Naive thymus-derived CD8-positive, alpha-beta T cell (primary cell): ENCODE data around the gene CTSH. TPM values are rescaled to one million over a fixed set of nuclear protein-coding genes. Genes with fewer than 3 reads are reported as not detected.

Experiments used
- ATAC-seq, 2 donors: fragments of 150-1000 bp; cut with Tn5 transposase in 1 of 2; sonication (Bioruptor Pico), chemical (Tn5 transposase) in 1 of 2; 1 replicate in 1 of 2; 2 replicates in 1 of 2; pipeline ENCODE4 v1.10.0; 2021; ENCODE audit warnings: mild to moderate bottlenecking in 2 of 2, moderate library complexity in 2 of 2
- POLR2A ChIA-PET: fragments of 350-600 bp; sonication (Branson Sonifier 250); formaldehyde crosslinking; loops from one replicate; lab custom pipeline; 2021; ENCODE audit warnings: antibody characterized with exemption; lab: Charles Lee
- DNase-seq, 10 donors: peaks; one replicate each; pipeline versions ENCODE4 v3.0.0 to v3.0.0-alpha.2; 2020 to 2022
- H3K27ac Mint-ChIP-seq, 10 donors: one replicate each; pipeline ENCODE4 v1.8.0; 2020 to 2022; ENCODE audit warnings: mild to moderate bottlenecking in 10 of 10, mixed read lengths in 10 of 10, moderate library complexity in 4 of 10, inconsistent platforms in 1 of 10
- H3K27me3 Mint-ChIP-seq, 5 donors: one replicate each; pipeline ENCODE4 v1.8.0; 2021 to 2022; ENCODE audit warnings: mixed read lengths in 5 of 5
- H3K36me3 Mint-ChIP-seq, 3 donors: one replicate each; pipeline ENCODE4 v1.8.0; 2020 to 2022; ENCODE audit warnings: mixed read lengths in 3 of 3, mild to moderate bottlenecking in 2 of 3, inconsistent platforms in 1 of 3
- H3K4me1 Mint-ChIP-seq, 4 donors: one replicate each; pipeline ENCODE4 v1.8.0; 2021 to 2022; ENCODE audit warnings: mixed read lengths in 4 of 4
- H3K4me3 Mint-ChIP-seq, 10 donors: one replicate each; pipeline ENCODE4 v1.8.0; 2020 to 2022; ENCODE audit warnings: mild to moderate bottlenecking in 10 of 10, mixed read lengths in 10 of 10, moderate library complexity in 6 of 10, inconsistent platforms in 1 of 10
- H3K9me3 Mint-ChIP-seq, 9 donors: one replicate each; pipeline ENCODE4 v1.8.0; 2020 to 2022; ENCODE audit warnings: mixed read lengths in 9 of 9, mild to moderate bottlenecking in 3 of 9, inconsistent platforms in 1 of 9, moderate library complexity in 1 of 9
- polyA plus RNA-seq, 3 donors: library from polyadenylated mRNA; unstranded; fragments of 300-500 nt; fragmentation: Illumina TruSeq; gene quantifications; one replicate each; pipeline ENCODE4 v1.2.3, GENCODE V29; 2021
- total RNA-seq, 8 experiments: library from RNA in 2 of 8; stranded (reverse) in 2 of 8; gene quantifications; one replicate each; pipeline ENCODE4 v1.2.3 and lab custom pipeline; 2021 to 2026

The CTSH gene
- total and polyA plus RNA-seq, 5 experiments from 2014 or later: 3.6 to 7.9 (median 5.8) TPM

GRCh38 chr15:78984041-78984440 is 39.2 kb upstream of the CTSH start:
- no peaks in the 10 kb centered on the region for H3K36me3 Mint-ChIP-seq
- POLR2A ChIA-PET: no interaction called here
- H3K27ac Mint-ChIP-seq: no peak overlapping the region
- H3K4me1 Mint-ChIP-seq: peaks cover 0 to 4% (median 0%) of the 10 kb centered on the region in 4 donors
- DNase-seq: peak in 1 of 10 donors; percentile 18
- H3K4me3 Mint-ChIP-seq: no peak overlapping the region
- no peaks in the 10 kb centered on the region for H3K9me3 Mint-ChIP-seq
- no peak for ATAC-seq
- H3K27me3 Mint-ChIP-seq: peaks cover 0 to 13% (median 3%) of the 10 kb centered on the region in 5 donors

DNA sequence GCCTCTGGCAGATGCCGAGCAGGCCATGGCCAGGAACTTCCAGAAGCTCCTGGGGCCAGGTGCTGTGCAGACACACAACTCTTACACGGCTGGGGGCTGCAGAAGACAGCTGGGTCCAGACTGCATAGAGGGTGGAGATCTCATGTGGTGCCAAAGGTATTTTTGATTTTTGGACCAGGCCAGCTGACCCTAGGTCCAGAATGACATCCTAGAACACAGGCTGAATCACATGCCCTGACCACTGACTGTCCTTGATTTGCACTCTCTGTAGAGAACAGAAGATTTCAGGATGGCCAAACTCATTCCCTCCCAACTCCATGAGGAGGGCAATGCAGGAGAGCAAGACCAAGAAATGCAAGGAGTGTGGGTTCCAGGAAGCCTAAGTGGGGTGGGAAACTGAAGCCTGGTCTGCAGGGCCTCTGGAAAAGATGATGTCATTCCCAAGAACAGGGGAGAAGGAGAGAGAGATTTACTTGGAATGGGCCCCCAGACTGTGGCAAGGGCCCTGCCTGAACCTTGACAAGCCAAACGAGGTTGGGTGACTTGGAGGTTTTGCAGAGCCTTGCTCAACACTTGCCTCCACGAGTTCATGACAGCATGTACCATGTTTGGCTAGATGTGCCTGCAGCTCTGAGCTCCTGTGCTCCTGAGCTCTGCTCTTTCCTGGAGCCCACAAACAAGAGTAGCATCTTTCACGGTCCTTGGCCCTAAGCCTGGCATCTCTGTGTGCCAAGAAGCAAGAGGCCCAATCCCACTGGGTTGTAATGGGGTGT is 38.5 kb upstream of the CTSH start:
- no peak overlapping the region for H3K4me3 Mint-ChIP-seq
- H3K27me3 Mint-ChIP-seq: peaks cover 0 to 19% (median 3%) of the 10 kb centered on the region in 5 donors
- H3K9me3 Mint-ChIP-seq: no peaks in the 10 kb centered on the region
- POLR2A ChIA-PET: no interaction called here
- no peaks in the 10 kb centered on the region for H3K36me3 Mint-ChIP-seq
- no peak overlapping the region for H3K27ac Mint-ChIP-seq
- peak in 1 of 10 donors; percentile 40 for DNase-seq
- ATAC-seq: no peak
- peaks cover 0 to 1% (median 0%) of the 10 kb centered on the region in 4 donors for H3K4me1 Mint-ChIP-seq

- DNase-seq (no peak), ATAC-seq (no peak)
- Mint-ChIP-seq H3K4me3 (no peak overlapping the region), H3K27ac (no peak overlapping the region), H3K4me1 (peaks cover 0 to 1% (median 0%) of the 10 kb centered on the region in 4 donors), H3K27me3 (peaks cover 0 to 19% (median 3%) of the 10 kb centered on the region in 5 donors), H3K36me3 (no peaks in the 10 kb centered on the region), H3K9me3 (no peaks in the 10 kb centered on the region)
- POLR2A ChIA-PET: no interaction called here
Measured at GRCh38 chr15:78982736-78983135, 37.9 kb upstream of the CTSH start.

GRCh38 chr15:78981532-78982313 is 36.9 kb upstream of the CTSH start:
- Mint-ChIP-seq H3K27me3 (peaks cover 0 to 19% (median 3%) of the 10 kb centered on the region in 5 donors), H3K9me3 (no peaks in the 10 kb centered on the region), H3K4me3 (no peak overlapping the region), H3K4me1 (peaks cover 0 to 10% (median 0%) of the 10 kb centered on the region in 4 donors), H3K27ac (no peak overlapping the region), H3K36me3 (no peaks in the 10 kb centered on the region)
- DNase-seq (peak in 1 of 10 donors; percentile 15), ATAC-seq (no peak)
- POLR2A ChIA-PET: no interaction called here

DNA sequence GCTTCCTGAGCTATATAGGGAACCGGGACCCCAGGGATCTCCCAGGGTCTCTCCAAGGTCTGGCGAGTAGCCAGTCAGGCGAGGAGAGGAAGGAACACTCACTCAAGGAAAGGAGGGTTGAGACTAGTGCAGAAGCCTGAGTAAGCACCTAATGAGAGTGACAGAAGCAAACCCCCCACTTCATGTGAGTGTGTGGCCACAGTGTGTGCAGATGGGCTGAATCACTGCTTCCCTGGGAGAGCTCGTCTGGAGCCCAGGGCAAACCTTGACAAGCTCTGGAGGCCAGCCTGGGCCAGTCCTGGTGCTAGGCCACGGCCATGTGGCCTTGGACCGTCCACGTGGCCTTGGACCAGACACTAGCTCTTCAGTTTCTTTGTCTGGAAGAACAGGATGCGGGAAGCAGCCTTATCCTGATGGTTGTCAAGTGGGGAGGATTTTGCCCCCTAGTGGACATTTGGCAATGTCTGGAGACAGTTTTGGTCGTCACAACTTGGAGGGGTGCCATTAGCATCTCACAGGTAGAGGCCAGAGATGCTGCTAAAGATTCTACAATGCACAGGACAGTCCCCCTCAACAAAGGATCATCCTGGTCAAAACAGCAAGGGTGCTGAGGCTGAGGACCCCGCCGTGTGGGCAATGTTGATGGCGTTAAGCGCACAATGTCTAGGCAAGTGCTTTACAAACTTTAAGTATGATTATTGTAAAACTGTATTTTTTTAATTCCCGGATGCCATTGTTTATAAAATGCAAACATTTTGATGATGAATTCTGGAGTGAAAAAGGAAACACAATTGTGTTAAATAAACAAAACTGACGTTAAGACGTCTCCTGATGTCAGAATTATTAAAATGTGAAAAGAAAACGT is 34.8 kb upstream of the CTSH start:
- Mint-ChIP-seq H3K36me3 (no peaks in the 10 kb centered on the region), H3K27me3 (peaks cover 0 to 19% (median 3%) of the 10 kb centered on the region in 5 donors), H3K4me3 (no peak overlapping the region), H3K27ac (no peak overlapping the region), H3K4me1 (peaks cover 0 to 10% (median 0%) of the 10 kb centered on the region in 4 donors), H3K9me3 (no peaks in the 10 kb centered on the region)
- ATAC-seq: no peak
- POLR2A ChIA-PET: interaction anchor here (0.6 to 1.0 kb wide), 2 partner anchors 39 to 106 kb away, joined by 4 to 6 read pairs; no protein-coding TSS in a partner anchor
- peak in 5 of 10 donors; percentile 7 to 40 (median 30) for DNase-seq

DNA sequence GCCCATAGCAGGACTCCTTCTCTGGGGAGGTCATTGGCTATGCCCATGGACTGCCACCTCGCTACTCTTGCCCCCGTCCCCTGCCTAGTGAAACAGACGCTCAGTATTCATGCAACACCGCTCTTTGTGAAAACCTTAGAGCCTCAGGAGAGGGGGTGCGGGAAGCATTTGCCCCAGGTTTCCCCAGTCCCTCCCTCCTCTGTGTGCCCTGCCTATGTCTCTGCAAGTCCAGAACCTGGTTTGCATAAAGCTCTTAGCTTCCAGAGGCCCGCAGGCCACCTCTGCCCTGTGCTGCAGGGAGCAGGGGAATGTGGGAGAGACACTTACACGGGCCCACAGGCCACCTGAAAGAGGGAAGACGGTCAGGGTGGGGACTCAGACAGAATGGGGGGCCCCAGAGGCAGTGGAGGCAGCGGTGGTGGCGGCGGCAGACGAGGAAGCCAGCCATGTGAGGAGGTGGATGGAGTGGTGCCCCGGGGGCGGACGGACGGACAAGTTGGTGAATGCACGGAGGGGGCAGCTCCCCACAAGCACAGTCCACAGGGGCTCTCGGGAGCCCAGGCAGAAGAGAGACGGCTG is 33.8 kb upstream of the CTSH start:
- Mint-ChIP-seq H3K27me3 (peaks cover 0 to 13% (median 3%) of the 10 kb centered on the region in 5 donors), H3K4me3 (no peak overlapping the region), H3K9me3 (no peaks in the 10 kb centered on the region), H3K27ac (no peak overlapping the region), H3K36me3 (no peaks in the 10 kb centered on the region), H3K4me1 (peaks cover 0 to 10% (median 0%) of the 10 kb centered on the region in 4 donors)
- peak in 1 of 10 donors; percentile 57 for DNase-seq
- no peak for ATAC-seq
- POLR2A ChIA-PET: interaction anchor here (1.0 kb wide), 1 partner anchor 105 kb away, joined by 4 read pairs; no protein-coding TSS in a partner anchor

GRCh38 chr15:78977591-78978347 is 32.9 kb upstream of the CTSH start:
- ATAC-seq: no peak
- peak in 1 of 10 donors; percentile 1 for DNase-seq
- Mint-ChIP-seq H3K36me3 (no peaks in the 10 kb centered on the region), H3K9me3 (no peaks in the 10 kb centered on the region), H3K27ac (peak overlapping the region in 1 of 10 donors; percentile 12), H3K4me1 (peaks cover 0 to 10% (median 0%) of the 10 kb centered on the region in 4 donors), H3K4me3 (no peak overlapping the region), H3K27me3 (peaks cover 0 to 9% (median 0%) of the 10 kb centered on the region in 5 donors)
- POLR2A ChIA-PET: no interaction called here

GRCh38 chr15:78977091-78977571 is 32.3 kb upstream of the CTSH start:
- H3K27ac Mint-ChIP-seq: no peak overlapping the region
- H3K27me3 Mint-ChIP-seq: peaks cover 0 to 9% (median 0%) of the 10 kb centered on the region in 5 donors
- ATAC-seq (peak in 1 of 2 donors; percentile 28), DNase-seq (peak in 1 of 10 donors; percentile 56)
- no peak overlapping the region for H3K4me3 Mint-ChIP-seq
- POLR2A ChIA-PET: no interaction called here
- peaks cover 0 to 10% (median 0%) of the 10 kb centered on the region in 4 donors for H3K4me1 Mint-ChIP-seq
- no peaks in the 10 kb centered on the region for H3K36me3 Mint-ChIP-seq
- no peaks in the 10 kb centered on the region for H3K9me3 Mint-ChIP-seq

DNA sequence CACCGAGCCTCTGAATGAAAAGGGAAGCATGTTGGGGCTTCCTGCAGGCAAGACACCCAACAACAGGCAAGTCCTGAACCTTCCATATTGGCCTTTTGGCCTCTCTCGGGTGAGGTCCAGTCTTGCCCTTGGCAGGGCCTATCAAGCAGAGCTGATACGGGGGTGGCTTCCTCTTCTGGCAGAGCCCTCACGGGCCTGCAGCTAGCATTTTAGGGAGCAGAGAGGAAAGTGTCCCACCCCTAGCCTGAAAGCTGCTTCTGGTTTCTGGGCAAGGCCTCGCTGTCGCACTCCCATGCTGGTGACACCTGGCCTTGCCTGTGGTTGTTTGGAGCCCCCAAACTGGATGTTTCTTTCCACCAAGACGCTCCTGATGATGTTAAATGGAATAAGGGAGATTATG is 31.8 kb upstream of the CTSH start:
- no peak for ATAC-seq
- no peak overlapping the region for H3K4me3 Mint-ChIP-seq
- H3K9me3 Mint-ChIP-seq: no peaks in the 10 kb centered on the region
- H3K27me3 Mint-ChIP-seq: peaks cover 0 to 9% (median 0%) of the 10 kb centered on the region in 5 donors
- no peaks in the 10 kb centered on the region for H3K36me3 Mint-ChIP-seq
- peak in 1 of 10 donors; percentile 59 for DNase-seq
- H3K4me1 Mint-ChIP-seq: peaks cover 0 to 10% (median 0%) of the 10 kb centered on the region in 4 donors
- POLR2A ChIA-PET: no interaction called here
- no peak overlapping the region for H3K27ac Mint-ChIP-seq

DNA sequence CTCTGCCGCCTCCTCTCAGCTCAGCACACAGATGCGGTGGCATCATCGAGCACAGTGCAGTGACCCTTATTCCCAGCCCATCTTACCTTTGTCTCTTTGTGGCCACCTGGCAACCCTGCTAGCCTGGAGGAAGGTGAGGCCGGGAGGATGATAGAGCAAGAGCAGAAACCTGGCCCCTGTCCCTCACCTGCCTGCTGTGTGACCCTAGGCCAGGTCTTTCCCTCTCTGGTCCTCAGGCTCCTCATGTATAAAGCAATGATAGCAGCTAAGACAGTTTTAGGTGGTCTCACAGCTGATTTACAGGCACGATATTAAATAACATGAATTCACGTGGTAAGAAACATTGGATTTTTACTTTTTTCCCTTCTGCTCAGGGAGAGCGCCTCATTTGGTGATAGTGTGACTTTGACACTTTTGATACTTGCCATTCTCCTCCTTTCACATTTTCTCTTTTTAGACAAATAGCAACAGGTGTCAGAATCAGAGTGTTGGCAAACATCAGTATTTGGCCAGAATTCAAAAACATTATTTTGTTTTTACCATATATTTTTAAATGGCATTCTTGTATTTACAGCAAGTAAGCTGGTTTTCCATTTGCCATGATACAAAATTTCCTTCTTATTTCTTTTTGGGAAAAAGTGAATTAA is 29.5 kb upstream of the CTSH start:
- DNase-seq: no peak
- Mint-ChIP-seq H3K36me3 (no peaks in the 10 kb centered on the region), H3K27me3 (peaks cover 0 to 9% (median 0%) of the 10 kb centered on the region in 5 donors), H3K4me3 (no peak overlapping the region), H3K27ac (no peak overlapping the region), H3K4me1 (peaks cover 0 to 10% (median 0%) of the 10 kb centered on the region in 4 donors), H3K9me3 (no peaks in the 10 kb centered on the region)
- POLR2A ChIA-PET: no interaction called here
- ATAC-seq: no peak
